Measurements from ENCODE around the gene OTOG. TPM values are rescaled to one million over a fixed set of nuclear protein-coding genes. Genes with fewer than 3 reads are reported as not detected.
A peak's percentile ranks its signal among the peaks of the same experiment; 100 is the strongest.

OTOG gene
- total and polyA plus RNA-seq, 4 experiments from 2014 or later: not detected

- Histone ChIP-seq H3K36me3 (ENCODE audit: insufficient read depth, low read length) (no peaks in the 10 kb centered on the region), H3K27me3 (ENCODE audit: insufficient read depth, low read length) (no peaks in the 10 kb centered on the region), H3K4me3 (ENCODE audit: low read length in 2 of 2) (no peak overlapping the region), H3K4me1 (ENCODE audit: insufficient read depth, low read length) (no peaks in the 10 kb centered on the region), H3K27ac (ENCODE audit: low read depth, low read length) (no peak overlapping the region), H3K9me3 (ENCODE audit: control insufficient read depth in 1 of 2, low read length in 2 of 2) (no peaks in the 10 kb centered on the region)
- ChIA-PET POLR2A (ENCODE audit: partially characterized antibody) (no interaction called here), CTCF (ENCODE audit: partially characterized antibody) (interaction anchor here (1.2 kb wide), 1 partner anchor 9 kb away, joined by 4 read pairs; no protein-coding TSS in a partner anchor)
- Mint-ChIP-seq H3K27ac (no peak overlapping the region), H3K36me3 (no peaks in the 10 kb centered on the region), H3K4me3 (no peak overlapping the region), H3K27me3 (peaks cover 0 to 3% of the 10 kb centered on the region in 2 donors), H3K9me3 (peaks cover 0 to 3% (median 0%) of the 10 kb centered on the region in 8 donors), H3K4me1 (peaks cover 0 to under 1% (median 0%) of the 10 kb centered on the region in 4 donors)
- intact Hi-C loops (cut with micrococcal nuclease): no loop called here
- no peak for DNase-seq
Measured at GRCh38 chr11:17595526-17596309, 48.7 kb downstream of the OTOG start.

- Histone ChIP-seq H3K9me3 (ENCODE audit: control insufficient read depth in 1 of 2, low read length in 2 of 2) (no peaks in the 10 kb centered on the region), H3K4me3 (ENCODE audit: low read length in 2 of 2) (no peak overlapping the region), H3K27me3 (ENCODE audit: insufficient read depth, low read length) (no peaks in the 10 kb centered on the region), H3K36me3 (ENCODE audit: insufficient read depth, low read length) (no peaks in the 10 kb centered on the region), H3K4me1 (ENCODE audit: insufficient read depth, low read length) (no peaks in the 10 kb centered on the region), H3K27ac (ENCODE audit: low read depth, low read length) (no peak overlapping the region)
- H3K27me3 Mint-ChIP-seq: peaks cover 0 to 8% of the 10 kb centered on the region in 2 donors
- peaks cover 0 to 2% (median 0%) of the 10 kb centered on the region in 4 donors for H3K4me1 Mint-ChIP-seq
- intact Hi-C loops (cut with micrococcal nuclease): no loop called here
- DNase-seq: no peak
- no peak overlapping the region for H3K4me3 Mint-ChIP-seq
- H3K27ac Mint-ChIP-seq: no peak overlapping the region
- CTCF ChIA-PET (ENCODE audit: partially characterized antibody): interaction anchor here (1.2 kb wide), 1 partner anchor 9 kb away, joined by 4 read pairs; no protein-coding TSS in a partner anchor
- no peaks in the 10 kb centered on the region for H3K36me3 Mint-ChIP-seq
- POLR2A ChIA-PET (ENCODE audit: partially characterized antibody): no interaction called here
- peaks cover 0 to 3% (median 0%) of the 10 kb centered on the region in 8 donors for H3K9me3 Mint-ChIP-seq
Measured at GRCh38 chr11:17596310-17596669, 49.2 kb downstream of the OTOG start.

- H3K9me3 ChIP-seq (ENCODE audit: control insufficient read depth in 1 of 2, low read length in 2 of 2): no peaks in the 10 kb centered on the region
- H3K27me3 ChIP-seq (ENCODE audit: insufficient read depth, low read length): no peaks in the 10 kb centered on the region
- POLR2A ChIA-PET (ENCODE audit: partially characterized antibody): no interaction called here
- intact Hi-C loops (cut with micrococcal nuclease): no loop called here
- no peak overlapping the region for H3K4me3 ChIP-seq (ENCODE audit: low read length in 2 of 2)
- DNase-seq: no peak
- H3K4me1 Mint-ChIP-seq: peaks cover 0 to 2% (median 0%) of the 10 kb centered on the region in 4 donors
- H3K27ac Mint-ChIP-seq: no peak overlapping the region
- peaks cover 0 to 3% (median 0%) of the 10 kb centered on the region in 8 donors for H3K9me3 Mint-ChIP-seq
- H3K4me1 ChIP-seq (ENCODE audit: insufficient read depth, low read length): no peaks in the 10 kb centered on the region
- no peak overlapping the region for H3K27ac ChIP-seq (ENCODE audit: low read depth, low read length)
- CTCF ChIA-PET (ENCODE audit: partially characterized antibody): interaction anchor here (1.1 to 1.2 kb wide), 3 partner anchors 10 to 20 kb away, joined by 3 to 4 read pairs (median 3); no protein-coding TSS in a partner anchor
- no peaks in the 10 kb centered on the region for H3K36me3 Mint-ChIP-seq
- no peak overlapping the region for H3K4me3 Mint-ChIP-seq
- H3K27me3 Mint-ChIP-seq: peaks cover 0 to 8% of the 10 kb centered on the region in 2 donors
- no peaks in the 10 kb centered on the region for H3K36me3 ChIP-seq (ENCODE audit: insufficient read depth, low read length)
Measured at GRCh38 chr11:17596711-17597110, 49.7 kb downstream of the OTOG start.

GRCh38 chr11:17597770-17598169 lies 50.7 kb downstream of the OTOG start:
- no peak for DNase-seq

GRCh38 chr11:17598700-17599459 lies 51.8 kb downstream of the OTOG start:
- Histone ChIP-seq H3K36me3 (ENCODE audit: insufficient read depth, low read length) (no peaks in the 10 kb centered on the region), H3K27me3 (ENCODE audit: insufficient read depth, low read length) (no peaks in the 10 kb centered on the region), H3K4me3 (ENCODE audit: low read length in 2 of 2) (no peak overlapping the region), H3K9me3 (ENCODE audit: control insufficient read depth in 1 of 2, low read length in 2 of 2) (no peaks in the 10 kb centered on the region), H3K4me1 (ENCODE audit: insufficient read depth, low read length) (no peaks in the 10 kb centered on the region), H3K27ac (ENCODE audit: low read depth, low read length) (no peak overlapping the region)
- ChIA-PET CTCF (ENCODE audit: partially characterized antibody) (interaction anchor here (1.0 to 1.7 kb wide), 13 partner anchors 10 to 379 kb away, joined by 3 to 6 read pairs (median 3); partner anchors contain the start of gene OTOG), POLR2A (ENCODE audit: partially characterized antibody) (no interaction called here)
- Mint-ChIP-seq H3K27me3 (peaks cover 0 to 8% of the 10 kb centered on the region in 2 donors), H3K4me1 (peaks cover 0 to 2% (median 0%) of the 10 kb centered on the region in 4 donors), H3K9me3 (peaks cover 0 to 3% (median 0%) of the 10 kb centered on the region in 8 donors), H3K4me3 (no peak overlapping the region), H3K27ac (no peak overlapping the region), H3K36me3 (no peaks in the 10 kb centered on the region)
- intact Hi-C loops (cut with micrococcal nuclease): no loop called here
- peak; percentile 35 to 51 (median 41) for DNase-seq

More at GRCh38 chr11:17597770-17598169, 50.7 kb downstream of the OTOG start:
- H3K36me3 ChIP-seq (ENCODE audit: insufficient read depth, low read length): no peaks in the 10 kb centered on the region
- H3K4me1 Mint-ChIP-seq: peaks cover 0 to 2% (median 0%) of the 10 kb centered on the region in 4 donors
- no peak overlapping the region for H3K27ac ChIP-seq (ENCODE audit: low read depth, low read length)
- H3K27me3 Mint-ChIP-seq: peaks cover 0 to 8% of the 10 kb centered on the region in 2 donors
- no peaks in the 10 kb centered on the region for H3K9me3 ChIP-seq (ENCODE audit: control insufficient read depth in 1 of 2, low read length in 2 of 2)
- H3K36me3 Mint-ChIP-seq: no peaks in the 10 kb centered on the region
- intact Hi-C loops (cut with micrococcal nuclease): no loop called here
- ChIA-PET POLR2A (ENCODE audit: partially characterized antibody) (no interaction called here), CTCF (ENCODE audit: partially characterized antibody) (interaction anchor here (1.1 to 1.3 kb wide), 5 partner anchors 15 to 68 kb away, joined by 3 to 4 read pairs (median 3); no protein-coding TSS in a partner anchor)
- H3K27ac Mint-ChIP-seq: no peak overlapping the region
- no peaks in the 10 kb centered on the region for H3K27me3 ChIP-seq (ENCODE audit: insufficient read depth, low read length)
- H3K4me3 ChIP-seq (ENCODE audit: low read length in 2 of 2): no peak overlapping the region
- peaks cover 0 to 3% (median 0%) of the 10 kb centered on the region in 8 donors for H3K9me3 Mint-ChIP-seq
- no peak overlapping the region for H3K4me3 Mint-ChIP-seq
- H3K4me1 ChIP-seq (ENCODE audit: insufficient read depth, low read length): no peaks in the 10 kb centered on the region

- no peaks in the 10 kb centered on the region for H3K36me3 Mint-ChIP-seq
- H3K4me3 Mint-ChIP-seq: no peak overlapping the region
- Histone ChIP-seq H3K36me3 (ENCODE audit: insufficient read depth, low read length) (no peaks in the 10 kb centered on the region), H3K27me3 (ENCODE audit: insufficient read depth, low read length) (no peaks in the 10 kb centered on the region), H3K4me1 (ENCODE audit: insufficient read depth, low read length) (no peaks in the 10 kb centered on the region), H3K9me3 (ENCODE audit: control insufficient read depth in 1 of 2, low read length in 2 of 2) (no peaks in the 10 kb centered on the region), H3K27ac (ENCODE audit: low read depth, low read length) (no peak overlapping the region), H3K4me3 (ENCODE audit: low read length in 2 of 2) (no peak overlapping the region)
- intact Hi-C loops (cut with micrococcal nuclease): no loop called here
- POLR2A ChIA-PET (ENCODE audit: partially characterized antibody): no interaction called here
- H3K27me3 Mint-ChIP-seq: peaks cover 0 to 5% of the 10 kb centered on the region in 2 donors
- peaks cover 0 to 3% (median 0%) of the 10 kb centered on the region in 8 donors for H3K9me3 Mint-ChIP-seq
- no peak overlapping the region for H3K27ac Mint-ChIP-seq
- CTCF ChIA-PET (ENCODE audit: partially characterized antibody): interaction anchor here (1.1 to 1.7 kb wide), 11 partner anchors 9 to 379 kb away, joined by 3 to 6 read pairs (median 3); partner anchors contain the start of gene OTOG
- DNase-seq: no peak
- peaks cover 0 to 2% (median 0%) of the 10 kb centered on the region in 4 donors for H3K4me1 Mint-ChIP-seq
Measured at GRCh38 chr11:17599460-17599925, 52.4 kb downstream of the OTOG start.

Measured in CD4-positive, alpha-beta memory T cell (primary cell).